Epithelial cell of prostate (primary cell): ENCODE measurements around the gene YBX1.
"Not testable (repeated sequence)": the region's sequence is repeated elsewhere in the genome, so short reads cannot be mapped to it uniquely, and the experiment has no call there.

ENCODE experiments used
- DNase-seq: peaks from one replicate; pipeline ENCODE4 v3.0.0-alpha.2; 2011; ENCODE audit warnings: low read depth, low spot score
- H3K27ac ChIP-seq: fragments of 450-650 bp; 2 replicates; pipeline ENCODE4 v1.5.1; 2017; ENCODE audit warnings: mild to moderate bottlenecking

Gene YBX1

GRCh38 chr1:42686418-42686817, 4.2 kb downstream of the YBX1 start:
- H3K27ac ChIP-seq: no peak overlapping the region
- DNase-seq: no peak

GRCh38 chr1:42689912-42690311, 7.7 kb downstream of the YBX1 start:
- peak overlapping the region; percentile 28 for H3K27ac ChIP-seq
- DNase-seq: no peak

DNA sequence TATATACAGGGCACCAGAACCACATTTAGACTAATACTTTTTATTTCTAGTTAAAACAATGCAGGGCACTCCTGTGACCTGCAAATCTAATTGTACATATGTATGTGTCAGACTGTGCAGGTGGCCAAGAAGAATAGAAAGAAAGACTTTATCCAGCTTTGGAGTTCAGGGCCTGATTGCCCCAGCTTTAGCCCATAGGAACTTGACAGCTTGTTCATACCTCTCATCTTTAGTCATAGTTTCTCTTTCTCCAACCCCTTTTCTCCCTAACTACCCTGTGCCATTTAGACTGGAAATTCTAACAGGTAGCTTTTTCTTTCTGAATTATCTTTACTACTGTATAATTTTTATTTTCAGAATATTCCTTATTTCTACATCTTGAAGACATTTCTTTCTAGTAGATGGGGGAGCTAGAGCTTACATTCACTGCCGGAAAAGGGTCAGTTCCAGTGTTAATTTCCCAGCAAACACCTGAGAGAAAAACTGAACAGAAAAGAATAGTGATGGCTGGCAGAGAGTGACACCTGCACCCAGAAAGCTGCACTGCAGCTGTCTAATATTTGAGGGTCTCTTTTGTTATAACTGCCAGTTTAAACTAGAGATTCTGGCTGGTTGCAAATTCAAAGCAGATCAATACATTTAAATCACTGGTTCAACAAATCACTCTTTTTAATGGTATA, 8.4 kb downstream of the YBX1 start:
- DNase-seq: no peak

DNA sequence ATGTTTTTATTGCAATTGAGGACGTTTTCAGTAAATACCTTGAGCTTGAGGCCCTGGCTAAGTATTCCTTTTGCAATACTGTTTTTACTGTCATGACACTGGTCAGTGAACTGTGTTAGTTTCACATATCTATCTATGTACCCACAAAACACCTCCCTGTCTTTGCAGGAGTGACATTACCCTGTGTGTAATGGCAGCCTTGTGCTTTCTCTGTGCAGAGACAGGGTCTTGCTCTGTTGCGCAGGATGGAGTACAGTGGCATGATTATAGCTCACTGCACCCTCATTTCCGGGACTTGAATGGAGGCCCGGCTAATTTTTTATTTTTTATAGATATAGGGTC, 8.9 kb downstream of the YBX1 start:
- H3K27ac ChIP-seq: peak overlapping the region; percentile 28
- no peak for DNase-seq

More for the DNA sequence above, 8.4 kb downstream of the YBX1 start:
- H3K27ac ChIP-seq: peak overlapping the region; percentile 28

GRCh38 chr1:42692461-42692860, 10.2 kb downstream of the YBX1 start:
- peak overlapping the region; percentile 42 for H3K27ac ChIP-seq

DNA sequence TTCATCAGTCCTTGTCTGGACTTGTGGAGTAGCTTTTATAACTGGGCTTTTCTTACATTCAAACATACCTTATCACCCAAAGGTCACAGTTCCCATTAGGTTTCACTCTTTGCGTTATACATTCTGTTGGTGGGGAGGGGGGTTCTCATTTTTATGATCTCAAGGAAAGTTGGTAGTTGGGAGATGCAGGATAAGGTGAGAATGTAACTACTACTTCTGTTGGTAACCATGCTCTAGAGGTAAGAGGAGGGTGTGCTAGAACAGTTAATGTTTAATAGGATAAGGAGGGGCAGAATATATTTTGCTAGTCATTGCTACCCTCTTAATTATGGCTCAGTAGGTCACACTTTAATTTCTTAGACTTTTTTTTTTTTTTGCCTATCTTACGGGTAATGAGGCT, 10.7 kb downstream of the YBX1 start:
- peak overlapping the region; percentile 42 for H3K27ac ChIP-seq
- DNase-seq: no peak

More at GRCh38 chr1:42692461-42692860, 10.2 kb downstream of the YBX1 start:
- DNase-seq: no peak

- H3K27ac ChIP-seq: no peak overlapping the region
- no peak for DNase-seq
Observed at GRCh38 chr1:42698081-42698813, 16.0 kb downstream of the YBX1 start.

DNA sequence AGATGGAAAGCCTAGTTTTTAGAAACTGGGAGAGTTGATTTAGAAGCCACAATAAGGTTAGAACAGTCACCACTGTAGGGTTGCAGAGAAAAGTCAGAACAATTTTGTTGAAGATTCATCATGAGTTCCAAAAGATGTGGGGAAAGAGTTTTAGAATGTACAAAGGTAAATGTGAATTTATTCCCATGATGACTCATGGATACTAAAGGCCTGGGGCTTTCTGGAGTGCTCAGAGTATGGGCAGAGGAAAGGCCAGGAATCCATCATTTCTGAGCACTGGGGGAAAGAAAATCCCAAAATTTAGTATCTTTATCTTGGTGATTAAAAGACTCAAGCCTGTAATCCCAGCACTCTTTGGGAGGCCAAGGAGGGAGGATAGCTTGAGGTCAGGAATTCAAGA, 17.8 kb downstream of the YBX1 start:
- no peak for DNase-seq
- H3K27ac ChIP-seq: no peak overlapping the region

DNA sequence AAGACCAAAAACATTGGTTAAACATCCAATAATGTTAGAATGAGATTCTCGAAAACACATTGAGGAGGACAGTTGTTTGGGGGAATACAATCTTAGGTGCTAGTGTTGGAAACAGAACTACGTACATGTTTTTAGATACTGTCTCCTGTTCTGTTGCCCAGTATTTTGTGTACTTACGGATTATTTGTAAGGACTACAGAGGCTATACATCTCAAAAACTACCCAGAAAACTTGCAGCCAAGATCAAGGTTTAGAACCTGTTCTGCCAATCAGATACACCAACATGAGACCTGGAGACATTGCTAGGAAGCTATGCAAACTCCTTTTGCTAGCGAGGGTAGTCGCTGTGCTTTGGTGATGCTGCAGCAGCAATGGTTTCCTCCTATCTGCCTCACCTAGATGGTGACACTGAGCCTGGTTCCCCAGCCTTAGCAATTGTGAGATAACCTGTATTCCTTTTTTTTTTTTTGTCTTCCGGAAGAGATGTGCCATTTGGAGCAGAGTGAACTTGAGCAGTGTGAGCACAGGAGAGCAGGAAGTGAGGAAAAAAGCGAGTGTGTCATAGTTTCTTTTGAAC, 21.8 kb downstream of the YBX1 start:
- H3K27ac ChIP-seq: no peak overlapping the region
- no peak for DNase-seq

GRCh38 chr1:42712808-42713207, 30.6 kb downstream of the YBX1 start:
- DNase-seq, H3K27ac ChIP-seq: not testable (repeated sequence)

- DNase-seq: no peak
- H3K27ac ChIP-seq: no peak overlapping the region
Observed at GRCh38 chr1:42713293-42713692, 31.1 kb downstream of the YBX1 start.

GRCh38 chr1:42714441-42714840, 32.2 kb downstream of the YBX1 start:
- H3K27ac ChIP-seq: not testable (repeated sequence)

DNA sequence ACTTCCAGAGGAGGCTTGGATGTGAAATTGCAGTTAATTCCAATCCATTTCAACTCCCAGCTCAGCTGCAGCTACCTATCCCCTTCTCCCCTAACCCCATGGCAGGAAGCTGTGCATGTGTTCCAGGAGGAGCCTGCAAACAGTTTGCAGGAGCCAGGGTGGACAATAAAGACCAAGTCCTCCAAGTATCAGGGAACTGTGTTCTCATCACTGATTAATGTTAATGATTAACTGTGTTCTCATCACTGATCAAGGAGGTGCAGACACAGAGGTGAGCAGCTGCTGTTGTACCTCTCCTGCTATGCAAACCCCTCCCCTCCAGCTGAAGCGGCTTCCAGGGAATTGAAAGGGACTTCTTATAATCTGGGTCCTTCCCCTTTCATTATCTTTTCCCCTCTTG, 38.6 kb downstream of the YBX1 start:
- H3K27ac ChIP-seq: no peak overlapping the region
- DNase-seq: no peak

More at GRCh38 chr1:42714441-42714840, 32.2 kb downstream of the YBX1 start:
- DNase-seq: not testable (repeated sequence)

- no peak overlapping the region for H3K27ac ChIP-seq
- no peak for DNase-seq
Observed at GRCh38 chr1:42721926-42722325, 39.7 kb downstream of the YBX1 start.

DNA sequence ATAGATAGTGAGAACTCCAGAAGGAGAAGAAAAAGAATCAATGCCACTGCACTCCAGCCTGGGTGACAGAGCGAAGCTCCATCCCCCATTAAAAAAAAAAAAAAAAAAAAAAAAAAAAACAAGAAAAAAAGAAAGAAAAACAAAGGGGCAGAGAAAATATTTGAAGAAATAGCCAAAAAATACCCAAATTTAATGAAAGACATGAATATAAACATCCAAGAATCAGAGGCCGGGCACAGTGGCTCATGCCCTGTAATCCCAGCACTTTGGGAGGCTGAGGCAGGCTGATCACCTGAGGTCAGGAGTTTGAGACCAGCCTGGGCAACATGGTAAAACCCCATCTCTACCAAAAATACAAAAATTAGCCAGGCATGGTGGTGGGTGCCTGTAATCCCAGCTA, 40.2 kb downstream of the YBX1 start:
- H3K27ac ChIP-seq, DNase-seq: not testable (repeated sequence)

DNA sequence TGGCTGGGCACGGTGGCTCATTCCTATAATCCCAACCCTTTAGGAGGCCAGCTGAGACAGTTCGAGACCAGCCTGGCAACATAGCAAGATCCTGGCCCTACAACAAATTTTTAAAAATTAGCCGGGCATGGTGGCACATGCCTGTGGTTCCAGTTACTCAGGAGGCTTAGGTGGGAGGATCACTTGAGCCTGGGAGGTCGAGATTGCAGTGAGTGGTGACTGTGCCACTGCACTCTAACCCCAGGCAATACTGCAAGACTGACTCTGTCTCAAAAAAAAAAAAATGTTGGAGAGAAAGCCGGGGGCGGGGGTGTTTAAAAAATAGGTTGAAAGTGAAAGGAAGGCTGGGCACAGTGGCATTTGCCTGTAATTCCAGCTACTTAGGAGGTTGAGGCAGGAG, 41.3 kb downstream of the YBX1 start:
- no peak overlapping the region for H3K27ac ChIP-seq

GRCh38 chr1:42725820-42726219, 43.6 kb downstream of the YBX1 start:
- not testable (repeated sequence) for DNase-seq, H3K27ac ChIP-seq

More for the DNA sequence above, 41.3 kb downstream of the YBX1 start:
- no peak for DNase-seq

DNA sequence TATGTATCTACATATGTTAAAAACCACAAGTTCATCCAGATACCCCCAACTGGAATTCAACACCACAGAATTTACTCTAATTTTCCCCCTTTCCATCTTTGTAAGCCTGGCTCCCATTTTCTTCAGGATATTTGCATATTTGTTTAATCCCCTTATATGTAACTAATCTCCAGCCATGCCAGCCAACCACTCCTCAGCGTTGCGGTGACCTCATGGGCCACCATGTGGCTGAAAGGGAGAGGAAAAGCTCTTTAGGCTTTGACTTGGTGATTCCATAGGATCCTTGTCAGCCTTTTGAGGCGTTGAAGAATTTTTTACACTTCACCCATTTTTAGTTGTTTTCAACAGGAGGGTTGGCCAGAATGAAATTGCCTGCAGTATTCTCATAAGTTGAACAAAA, 47.8 kb downstream of the YBX1 start:
- DNase-seq: no peak
- H3K27ac ChIP-seq: no peak overlapping the region

GRCh38 chr1:42730988-42731387, 48.8 kb downstream of the YBX1 start:
- peak; percentile 40 for DNase-seq
- H3K27ac ChIP-seq: no peak overlapping the region

- DNase-seq: no peak
- H3K27ac ChIP-seq: no peak overlapping the region
Observed at GRCh38 chr1:42731585-42731984, 49.4 kb downstream of the YBX1 start.

GRCh38 chr1:42732126-42732680, 50.0 kb downstream of the YBX1 start:
- no peak overlapping the region for H3K27ac ChIP-seq
- no peak for DNase-seq
